Keratinocyte (primary cell): ENCODE results near the gene APOB.

Experiments
- CTCF ChIP-seq, 3 experiments: IDR thresholded peaks in 1 of 3; conservative IDR thresholded peaks in 1 of 3; optimal IDR thresholded peaks in 1 of 3; 2 replicates in 2 of 3; 3 replicates in 1 of 3; pipeline versions ENCODE3 to v1.5.1; 2011; ENCODE audit warnings: low read length in 3 of 3, mild to moderate bottlenecking in 3 of 3, moderate library complexity in 2 of 3, control low read depth in 1 of 3, inconsistent platforms in 1 of 3; ENCODE audit not compliant: insufficient read depth in 2 of 3; ENCODE audit errors: extremely low read depth in 1 of 3
- EZH2 ChIP-seq: IDR thresholded peaks from one replicate; pipeline ENCODE4 v1.6.1; 2012; ENCODE audit warnings: inconsistent platforms, mild to moderate bottlenecking, low read length, moderate library complexity

- no peak for TF ChIP-seq CTCF (optimal IDR thresholded peaks at IDR 0.05 in 1 of 3, IDR thresholded peaks at IDR 0.05 in 1 of 3, conservative IDR thresholded peaks at IDR 0.05 in 1 of 3; ENCODE audit: extremely low read depth in 1 of 3, insufficient read depth in 2 of 3, low read length in 3 of 3)
- TF ChIP-seq EZH2, result no peak
Measured at GRCh38 chr2:20984408-20984807, 59.5 kb downstream of the APOB start.
